SK-N-SH (cell line): ENCODE results near the gene TMEM198.

ENCODE experiments used
- CTCF ChIP-seq: fragments of 200-600 bp; sonication (generic); IDR thresholded peaks from 2 replicates; pipeline ENCODE4 v1.6.1; 2017; ENCODE audit warnings: antibody characterized with exemption, mild to moderate bottlenecking, moderate library complexity
- EP300 ChIP-seq, 2 experiments: IDR thresholded peaks; 2 replicates each; pipeline versions ENCODE4 v1.4.0 to v1.6.1; 2012; ENCODE audit warnings: borderline replicate concordance in 1 of 2, low read depth in 1 of 2, low read length in 1 of 2
- EZH2phosphoT487 ChIP-seq: fragments of 200-600 bp; sonication (generic); IDR thresholded peaks from 2 replicates; pipeline ENCODE4 v1.6.1; 2017; ENCODE audit warnings: low read depth, mixed run types, mild to moderate bottlenecking, antibody characterized with exemption, moderate library complexity, borderline replicate concordance
- FOXM1 ChIP-seq: IDR thresholded peaks from 2 replicates; pipeline ENCODE4 v1.4.0; 2012; ENCODE audit warnings: low read depth, mild to moderate bottlenecking
- MEF2A ChIP-seq: IDR thresholded peaks from 2 replicates; pipeline ENCODE4 v1.4.0; 2012; ENCODE audit warnings: low read depth, borderline replicate concordance
- NFIC ChIP-seq: IDR thresholded peaks from 2 replicates; pipeline ENCODE4 v1.4.0; 2012; ENCODE audit warnings: borderline replicate concordance
- POLR2AphosphoS5 ChIP-seq: IDR thresholded peaks from 2 replicates; pipeline ENCODE4 v1.6.1; 2012; ENCODE audit warnings: low read depth, low read length
- REST ChIP-seq: IDR thresholded peaks from 2 replicates; pipeline ENCODE4 v1.6.1; 2012; ENCODE audit warnings: mild to moderate bottlenecking, low read depth, low read length, moderate library complexity
- TF ChIP-seq, protein P1 (sequence below): fragments of 150-350 bp; IDR thresholded peaks from 2 replicates; pipeline ENCODE4 v1.6.1; 2016; ENCODE audit warnings: mild to moderate bottlenecking, low read depth, low read length

DNA sequence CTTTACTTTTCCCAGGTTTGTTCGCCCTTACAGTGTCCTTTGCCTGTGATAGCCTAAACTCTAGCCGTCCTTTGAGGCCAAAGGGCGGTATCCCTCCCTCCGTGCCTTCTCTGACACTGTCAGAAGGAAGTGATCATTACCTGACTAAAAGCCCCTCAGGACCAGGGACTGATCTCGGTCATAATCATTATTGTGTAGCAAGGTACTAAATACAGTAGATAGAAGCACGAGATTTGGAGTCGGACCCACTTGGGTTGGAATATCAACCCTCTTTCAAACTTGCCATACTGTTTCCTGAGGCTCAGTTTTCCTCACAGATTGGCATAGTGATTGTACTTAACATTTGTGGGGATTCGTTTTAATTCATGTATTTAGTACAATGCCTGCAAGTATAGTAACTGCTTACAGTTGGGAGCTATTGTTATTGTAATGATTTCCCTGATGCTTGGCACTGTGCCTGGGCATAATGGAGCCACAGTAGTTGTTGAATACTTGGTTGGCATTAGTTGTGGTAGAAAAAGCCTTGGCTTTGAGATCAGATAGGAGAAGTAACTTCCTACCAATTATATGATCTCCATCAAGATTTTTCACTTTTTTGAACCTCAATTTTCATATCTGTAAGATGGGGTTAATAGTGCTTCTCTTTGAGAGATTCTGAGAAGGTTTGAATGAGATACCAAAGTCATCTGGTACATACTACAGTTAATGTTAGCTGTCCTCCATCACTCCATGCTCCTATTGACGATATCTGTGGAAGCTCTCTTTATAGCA is 54.7 kb downstream of the TMEM198 start:
- TF ChIP-seq CTCF (no peak), EZH2phosphoT487 (no peak), EP300 (IDR thresholded peaks at IDR 0.05; ENCODE audit: borderline replicate concordance in 1 of 2, low read depth in 1 of 2, low read length in 1 of 2) (no peak), NFIC (no peak), REST (no peak), POLR2AphosphoS5 (no peak), MEF2A (no peak), FOXM1 (no peak)
- TF ChIP-seq, protein P1, sequence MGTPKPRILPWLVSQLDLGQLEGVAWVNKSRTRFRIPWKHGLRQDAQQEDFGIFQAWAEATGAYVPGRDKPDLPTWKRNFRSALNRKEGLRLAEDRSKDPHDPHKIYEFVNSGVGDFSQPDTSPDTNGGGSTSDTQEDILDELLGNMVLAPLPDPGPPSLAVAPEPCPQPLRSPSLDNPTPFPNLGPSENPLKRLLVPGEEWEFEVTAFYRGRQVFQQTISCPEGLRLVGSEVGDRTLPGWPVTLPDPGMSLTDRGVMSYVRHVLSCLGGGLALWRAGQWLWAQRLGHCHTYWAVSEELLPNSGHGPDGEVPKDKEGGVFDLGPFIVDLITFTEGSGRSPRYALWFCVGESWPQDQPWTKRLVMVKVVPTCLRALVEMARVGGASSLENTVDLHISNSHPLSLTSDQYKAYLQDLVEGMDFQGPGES = no peak
